IMR-90 (cell line): ENCODE measurements around the gene PAPPA. TPM values are rescaled to one million over a fixed set of nuclear protein-coding genes. Genes with fewer than 3 reads are reported as not detected.
A peak's percentile ranks its signal among the peaks of the same experiment; 100 is the strongest.

Experiments
- ATAC-seq: fragments of 200-7000 bp; cut with Tn5 transposase; 2 replicates; pipeline ENCODE4 v1.9.1; 2020; ENCODE audit warnings: low read depth, mild to moderate bottlenecking, moderate library complexity
- BruUV-seq: library from RNA; stranded (reverse); fragments of 400-500 nt; replicated peaks from 2 replicates; lab custom pipeline; 2021; lab: Mats Ljungman, UMichigan
- CTCF ChIA-PET: fragments of 300-600 bp; formaldehyde crosslinking; extraction: SDS; loops from one replicate; lab custom pipeline; 2021; ENCODE audit warnings: antibody characterized with exemption; lab: Yijun Ruan, JAX
- POLR2A ChIA-PET: fragments of 300-600 bp; sonication (Branson Sonifier 250); formaldehyde crosslinking; loops from one replicate; lab custom pipeline; 2022; ENCODE audit warnings: antibody characterized with exemption; ENCODE audit not compliant: unreplicated experiment; lab: Charles Lee
- DNase-seq: peaks from one replicate; pipeline ENCODE4 v3.0.0; 2013
- H2AFZ ChIP-seq: replicated peaks from 2 replicates; pipeline ENCODE3; 2013; ENCODE audit warnings: low read length, mild to moderate bottlenecking; ENCODE audit not compliant: poor library complexity
- H2AK5ac ChIP-seq: 2 replicates; pipeline ENCODE4 v1.6.1; 2013; ENCODE audit warnings: low read depth, low read length, inconsistent platforms
- H2AK9ac ChIP-seq: replicated peaks from 2 replicates; pipeline ENCODE3; 2013; ENCODE audit warnings: mild to moderate bottlenecking, low read depth, low read length, moderate library complexity; ENCODE audit not compliant: poor library complexity
- H2BK120ac ChIP-seq: 2 replicates; pipeline ENCODE4 v1.6.1; 2013; ENCODE audit warnings: low read depth, low read length, inconsistent platforms
- H2BK15ac ChIP-seq: 3 replicates; pipeline ENCODE4 v1.6.1; 2013; ENCODE audit warnings: low read depth, low read length, inconsistent platforms
- H2BK20ac ChIP-seq: 2 replicates; pipeline ENCODE4 v1.6.1; 2013; ENCODE audit warnings: low read depth, mild to moderate bottlenecking, inconsistent platforms, low read length, moderate library complexity
- H2BK5ac ChIP-seq: 2 replicates; pipeline ENCODE4 v1.6.1; 2013; ENCODE audit warnings: mild to moderate bottlenecking, low read depth, low read length, inconsistent platforms; ENCODE audit not compliant: poor library complexity, severe bottlenecking
- H3K14ac ChIP-seq: replicated peaks from 2 replicates; pipeline ENCODE4 v1.6.1; 2013; ENCODE audit warnings: low read depth, low read length, inconsistent platforms
- H3K18ac ChIP-seq: 2 replicates; pipeline ENCODE4 v1.6.1; 2013; ENCODE audit warnings: low read depth, low read length, control low read depth
- H3K23ac ChIP-seq: 2 replicates; pipeline ENCODE4 v1.6.1; 2013; ENCODE audit warnings: low read depth, low read length, inconsistent platforms
- H3K27ac ChIP-seq: 2 replicates; pipeline ENCODE4 v1.5.1; 2013; ENCODE audit warnings: mild to moderate bottlenecking, control low read depth, low read length; ENCODE audit not compliant: insufficient read depth
- H3K27me3 ChIP-seq: 2 replicates; pipeline ENCODE4 v1.6.1; 2013; ENCODE audit warnings: low read length; ENCODE audit not compliant: control insufficient read depth, insufficient read depth
- H3K36me3 ChIP-seq: 2 replicates; pipeline ENCODE4 v1.6.1; 2013; ENCODE audit warnings: low read length, mixed read lengths; ENCODE audit not compliant: control insufficient read depth, insufficient read depth
- H3K4ac ChIP-seq: 2 replicates; pipeline ENCODE4 v1.6.1; 2013; ENCODE audit warnings: low read depth, low read length, inconsistent platforms
- H3K4me1 ChIP-seq: 2 replicates; pipeline ENCODE4 v1.6.1; 2013; ENCODE audit warnings: low read length, mixed read lengths; ENCODE audit not compliant: control insufficient read depth, insufficient read depth
- H3K4me2 ChIP-seq: 2 replicates; pipeline ENCODE4 v1.6.1; 2013; ENCODE audit warnings: low read depth, mild to moderate bottlenecking, control low read depth, low read length, moderate library complexity
- H3K4me3 ChIP-seq: 2 replicates; pipeline ENCODE4 v1.5.1; 2013; ENCODE audit warnings: low read depth, mild to moderate bottlenecking, control low read depth, low read length, moderate library complexity; ENCODE audit not compliant: insufficient read depth
- H3K56ac ChIP-seq: 2 replicates; pipeline ENCODE4 v1.6.1; 2013; ENCODE audit warnings: low read length, inconsistent platforms; ENCODE audit not compliant: insufficient read depth; ENCODE audit errors: extremely low read depth
- H3K79me1 ChIP-seq, 2 experiments: 2 replicates each; pipeline ENCODE4 v1.6.1; 2013; ENCODE audit warnings: low read length in 2 of 2, inconsistent platforms in 1 of 2, low read depth in 1 of 2
- H3K9ac ChIP-seq: 2 replicates; pipeline ENCODE4 v1.6.1; 2013; ENCODE audit warnings: low read depth, low read length, control low read depth
- H3K9me1 ChIP-seq: 2 replicates; pipeline ENCODE4 v1.6.1; 2013; ENCODE audit warnings: low read length, inconsistent platforms; ENCODE audit not compliant: insufficient read depth
- H3K9me3 ChIP-seq: 2 replicates; pipeline ENCODE4 v1.6.1; 2013; ENCODE audit warnings: low read length; ENCODE audit not compliant: control insufficient read depth, insufficient read depth
- H4K20me1 ChIP-seq: 2 replicates; pipeline ENCODE4 v1.6.1; 2013; ENCODE audit warnings: low read length, inconsistent platforms; ENCODE audit not compliant: insufficient read depth
- H4K5ac ChIP-seq: 2 replicates; pipeline ENCODE4 v1.6.1; 2013; ENCODE audit warnings: mild to moderate bottlenecking, low read depth, low read length, control low read depth
- H4K8ac ChIP-seq, 2 experiments: 2 replicates each; pipeline ENCODE4 v1.6.1; 2013; ENCODE audit warnings: low read depth in 2 of 2, low read length in 2 of 2, control low read depth in 1 of 2, inconsistent platforms in 1 of 2
- H4K91ac ChIP-seq: 2 replicates; pipeline ENCODE4 v1.6.1; 2013; ENCODE audit warnings: low read depth, low read length, inconsistent platforms; ENCODE audit not compliant: insufficient read depth
- BHLHE40 ChIP-seq: fragments of 150-350 bp; IDR thresholded peaks from 2 replicates; pipeline ENCODE4 v1.6.1; 2016; ENCODE audit warnings: mild to moderate bottlenecking, low read depth, low read length
- CEBPB ChIP-seq: IDR thresholded peaks from 2 replicates; pipeline ENCODE4 v1.6.1; 2012; ENCODE audit warnings: low read depth, low read length, improper control_type of control experiment
- CHD1 ChIP-seq: IDR thresholded peaks from 2 replicates; pipeline ENCODE4 v1.6.1; 2012; ENCODE audit warnings: low read depth, low read length, improper control_type of control experiment
- FOS ChIP-seq: fragments of 150-350 bp; IDR thresholded peaks from 2 replicates; pipeline ENCODE4 v1.6.1; 2016; ENCODE audit warnings: low read depth, low read length
- MAZ ChIP-seq: IDR thresholded peaks from 2 replicates; pipeline ENCODE4 v1.6.1; 2012; ENCODE audit warnings: low read depth, mild to moderate bottlenecking, low read length, improper control_type of control experiment, moderate library complexity, borderline replicate concordance
- MXI1 ChIP-seq: IDR thresholded peaks from 2 replicates; pipeline ENCODE4 v1.6.1; 2012; ENCODE audit warnings: low read depth, mild to moderate bottlenecking, low read length, moderate library complexity, borderline replicate concordance
- NFE2L2 ChIP-seq: fragments of 150-350 bp; IDR thresholded peaks from 2 replicates; pipeline ENCODE4 v1.6.1; 2016; ENCODE audit warnings: low read depth, mild to moderate bottlenecking, low read length
- RAD21 ChIP-seq: IDR thresholded peaks from 2 replicates; pipeline ENCODE4 v1.6.1; 2012; ENCODE audit warnings: low read length, improper control_type of control experiment
- SMC3 ChIP-seq: fragments of 150-350 bp; IDR thresholded peaks from 2 replicates; pipeline ENCODE4 v1.6.1; 2016; ENCODE audit warnings: low read depth, mild to moderate bottlenecking, antibody characterized with exemption, low read length, moderate library complexity
- WGBS, 2 experiments: methylation state at CpG; one replicate each; pipeline versions ENCODE4 v1.1.5 to v1.1.7; 2013; ENCODE audit warnings: missing lambda C conversion rate in 2 of 2; ENCODE audit not compliant: insufficient read length in 1 of 2; ENCODE audit errors: extremely low coverage in 2 of 2; 5-methylcytosine and 5-hydroxymethylcytosine counted together
- dilution Hi-C: fragments of 300-500 bp; cut with HindIII; formaldehyde crosslinking; loops from one replicate; pipeline ENCODE4 v1.14.3; 2018; ENCODE audit warnings: low sequenced_read_pairs; ENCODE audit not compliant: unreplicated experiment
- in situ Hi-C: fragments of 300-500 bp; cut with MboI; formaldehyde crosslinking; loops from 3 replicates; pipeline ENCODE4 v1.14.3; 2019; ENCODE audit warnings: low sequenced_read_pairs, inconsistent platforms, mixed read lengths
- intact Hi-C: fragments of 100-400 bp; cut with micrococcal nuclease; formaldehyde crosslinking; loops from 2 replicates; pipeline ENCODE4 v1.10.0; 2022
- polyA plus RNA-seq, 3 experiments: library from polyadenylated mRNA; depleted of rRNA; stranded (reverse); fragments of >200 nt; gene quantifications; 2 replicates each; pipeline ENCODE4 v1.2.3, GENCODE V29; 2012; ENCODE audit warnings: low replicate concordance in 1 of 3
- total RNA-seq: library from RNA; depleted of rRNA; stranded (reverse); fragments of >200 nt; gene quantifications from 2 replicates; pipeline ENCODE4 v1.2.3, GENCODE V29; 2012

The PAPPA gene
- total and polyA plus RNA-seq, 2 of the 4 experiments (the other 2 are of a cell fraction): 8.3 to 12.4 TPM

- no peak for DNase-seq
- ChIA-PET POLR2A (no interaction called here), CTCF (interaction anchor here (0.7 kb wide), 1 partner anchor 273 kb away, joined by 3 read pairs; no protein-coding TSS in a partner anchor)
- H3K4ac ChIP-seq: no peak overlapping the region
- no peak overlapping the region for H3K23ac ChIP-seq
- dilution Hi-C loops: no loop called here
- no peak overlapping the region for H4K91ac ChIP-seq
- H3K9me1 ChIP-seq: peaks cover 14% of the 10 kb centered on the region
- no TSS peak for BruUV-seq
- no peak overlapping the region for H3K9ac ChIP-seq
- no peak overlapping the region for H2AK5ac ChIP-seq
- no peak overlapping the region for H2BK120ac ChIP-seq
- H4K8ac ChIP-seq: no peak overlapping the region
- no peak overlapping the region for H2BK5ac ChIP-seq
- WGBS, 2 experiments: 88% methylated on average over 4 of the region's 9 CpGs; no CpG with 5 or more reads in 1 of the 2 experiments
- H3K56ac ChIP-seq: no peak overlapping the region
- peaks cover 1% of the 10 kb centered on the region; the same call in 1 of the 2 replicates for H4K20me1 ChIP-seq
- H2AFZ ChIP-seq: no peak overlapping the region
- H2BK15ac ChIP-seq: no peak overlapping the region
- no peak overlapping the region for H3K27ac ChIP-seq
- H3K9me3 ChIP-seq: no peaks in the 10 kb centered on the region
- H4K5ac ChIP-seq: no peak overlapping the region
- no peak overlapping the region for H3K4me2 ChIP-seq
- 0 out of 4 replicates have a peak, but pooled peaks cover 0 to 5% of the 10 kb centered on the region in 2 experiments for H3K79me1 ChIP-seq
- H3K27me3 ChIP-seq: no peaks in the 10 kb centered on the region
- peak overlapping the region; percentile 42 for H2AK9ac ChIP-seq
- H2BK20ac ChIP-seq: no peak overlapping the region
- peaks cover 68% of the 10 kb centered on the region for H3K36me3 ChIP-seq
- H3K4me1 ChIP-seq: peaks cover 10% of the 10 kb centered on the region
- H3K14ac ChIP-seq: no peak overlapping the region
- in situ Hi-C loops: no loop called here
- no peak for ATAC-seq
- no peak for TF ChIP-seq MXI1
- TF ChIP-seq NFE2L2: no peak
- no peak for TF ChIP-seq RAD21
- no peak for TF ChIP-seq MAZ
- no peak for TF ChIP-seq CHD1
- TF ChIP-seq BHLHE40: no peak
- TF ChIP-seq CEBPB: no peak
- no peak for TF ChIP-seq SMC3
- no peak for TF ChIP-seq FOS
- no peak overlapping the region for H3K18ac ChIP-seq
- intact Hi-C loops: loop anchor here (5.0 kb wide), 1 partner anchor 204 kb away; no protein-coding TSS in a partner anchor
- no peak overlapping the region for H3K4me3 ChIP-seq
These were observed 215.1 kb downstream of the PAPPA start for GRCh38 chr9:116368680-116369079.
